Right lobe of liver (tissue), 6 donors: Measurements from ENCODE around the gene SETSIP. TPM values are rescaled to one million over a fixed set of nuclear protein-coding genes. Genes with fewer than 3 reads are reported as not detected.

ENCODE experiments used
- ATAC-seq, 4 donors: fragments of 200-7000 bp; cut with Tn5 transposase; one replicate each; pipeline ENCODE4 v1.9.1; 2020; ENCODE audit warnings: mild to moderate bottlenecking in 4 of 4, moderate library complexity in 4 of 4
- DNase-seq, 3 donors: peaks; one replicate each; pipeline ENCODE4 v3.0.0-alpha.2; 2020
- H3K27ac ChIP-seq, 3 donors: fragments of 200-600 bp; one replicate each; pipeline ENCODE4 v1.8.0; 2022
- H3K27me3 ChIP-seq, 2 donors: fragments of 200-600 bp; one replicate each; pipeline ENCODE4 v1.8.0; 2022
- H3K36me3 ChIP-seq, 4 donors: fragments of 200-600 bp; sonication (generic) in 1 of 4; one replicate each; pipeline versions ENCODE4 v1.5.1 to v1.8.0; 2017 to 2022; ENCODE audit warnings: control low read depth in 1 of 4
- H3K4me1 ChIP-seq, 4 donors: fragments of 200-600 bp; sonication (generic) in 1 of 4; one replicate each; pipeline versions ENCODE4 v1.5.1 to v1.8.0; 2017 to 2022; ENCODE audit warnings: control low read depth in 1 of 4
- H3K4me3 ChIP-seq, 3 donors: fragments of 200-600 bp; one replicate each; pipeline ENCODE4 v1.8.0; 2022
- H3K9me3 ChIP-seq, 4 donors: fragments of 200-600 bp; sonication (generic) in 1 of 4; one replicate each; pipeline versions ENCODE4 v1.5.1 to v1.8.0; 2017 to 2022; ENCODE audit warnings: control low read depth in 1 of 4
- CTCF ChIP-seq, 4 donors: fragments of 200-600 bp in 3 of 4; fragments of 450-650 bp in 1 of 4; IDR thresholded peaks; one replicate each; pipeline versions ENCODE4 v1.5.1 to v1.8.0; 2016 to 2022; ENCODE audit warnings: antibody characterized with exemption in 4 of 4, mild to moderate bottlenecking in 2 of 4
- POLR2A ChIP-seq: fragments of 450-650 bp; IDR thresholded peaks from one replicate; pipeline ENCODE4 v1.6.1; 2017; ENCODE audit warnings: antibody characterized with exemption, mild to moderate bottlenecking
- WGBS: methylation state at CpG from one replicate; pipeline ENCODE4 v1.1.6; 2018; ENCODE audit warnings: low coverage, low lambda C conversion rate; ENCODE audit not compliant: insufficient coverage; ENCODE audit errors: missing lambda C conversion rate; 5-methylcytosine and 5-hydroxymethylcytosine counted together
- intact Hi-C, 2 donors: fragments of 100-400 bp; cut with DNase I; formaldehyde crosslinking; loops; one replicate each; pipeline versions ENCODE4 v1.11.2 to v1.14.1; 2022
- total RNA-seq, 6 experiments: library from RNA; depleted of rRNA in 2 of 6; stranded (reverse); fragments of >200 nt in 2 of 6; fragmentation: NEBNext Ultra II Directional in 3 of 6; extraction: Animal tissue kit (Norgen Biotek cat#: 25700) in 3 of 6; gene quantifications; one replicate each; pipeline versions ENCODE4 v1.1.0 to v1.2.4, GENCODE V29; 2016 to 2023
- donor health status: DM: no; HTN: yes; CAD: no.
- donor health status: DM: no; HTN: no; CAD: no.
- donor health status: DM: no; HTN: no; CAD: no.
- donor health status: DM: no; HTN: yes; CAD: no.
- donor health status: DM: no; HTN: yes; CAD: no.

Gene SETSIP
- total RNA-seq, 6 experiments from 2014 or later = not detected

DNA sequence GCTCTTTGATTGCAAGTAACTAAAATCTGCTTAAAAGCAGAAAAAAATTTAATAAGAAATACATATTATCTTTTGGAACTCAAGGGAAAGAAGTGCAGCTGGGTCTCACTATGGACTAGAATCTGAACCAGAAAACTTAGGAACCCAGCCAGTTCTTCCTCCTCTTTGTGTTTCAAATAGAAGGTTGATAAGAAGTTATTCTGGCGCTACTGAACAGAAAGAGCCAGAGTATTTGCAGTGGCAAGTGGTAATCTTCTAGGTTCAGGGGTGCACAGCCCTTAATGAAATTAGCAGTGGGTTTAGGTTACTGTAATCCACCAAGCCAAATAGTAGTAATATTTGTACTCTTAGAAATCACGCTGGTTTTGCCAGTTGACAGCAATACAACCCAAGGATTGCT is 33.4 kb upstream of the SETSIP start:
- Histone ChIP-seq H3K9me3 (no peaks in the 10 kb centered on the region), H3K27ac (no peak overlapping the region), H3K36me3 (no peaks in the 10 kb centered on the region), H3K4me3 (no peak overlapping the region), H3K27me3 (no peaks in the 10 kb centered on the region), H3K4me1 (no peaks in the 10 kb centered on the region)
- TF ChIP-seq POLR2A = no peak
- no peak for TF ChIP-seq CTCF (IDR thresholded peaks at IDR 0.05)
- ATAC-seq = no peak
- DNase-seq = no peak
- 100% methylated on average over 1 of the region's 2 CpGs for whole genome bisulfite sequencing
- intact Hi-C loops = no loop called here

- peaks cover 0 to 7% (median 0%) of the 10 kb centered on the region in 4 donors for H3K36me3 ChIP-seq
- no peaks in the 10 kb centered on the region for H3K4me1 ChIP-seq
- no peaks in the 10 kb centered on the region for H3K27me3 ChIP-seq
- no peaks in the 10 kb centered on the region for H3K9me3 ChIP-seq
- H3K27ac ChIP-seq = no peak overlapping the region
- H3K4me3 ChIP-seq = no peak overlapping the region
- ATAC-seq (no peak), DNase-seq (no peak)
- 89% methylated on average over 3 of the region's 3 CpGs for WGBS
- TF ChIP-seq POLR2A (no peak), CTCF (IDR thresholded peaks at IDR 0.05) (no peak)
- intact Hi-C loops = no loop called here
These were observed 30.4 kb upstream of the SETSIP start for GRCh38 chr1:92105546-92106081.

DNA sequence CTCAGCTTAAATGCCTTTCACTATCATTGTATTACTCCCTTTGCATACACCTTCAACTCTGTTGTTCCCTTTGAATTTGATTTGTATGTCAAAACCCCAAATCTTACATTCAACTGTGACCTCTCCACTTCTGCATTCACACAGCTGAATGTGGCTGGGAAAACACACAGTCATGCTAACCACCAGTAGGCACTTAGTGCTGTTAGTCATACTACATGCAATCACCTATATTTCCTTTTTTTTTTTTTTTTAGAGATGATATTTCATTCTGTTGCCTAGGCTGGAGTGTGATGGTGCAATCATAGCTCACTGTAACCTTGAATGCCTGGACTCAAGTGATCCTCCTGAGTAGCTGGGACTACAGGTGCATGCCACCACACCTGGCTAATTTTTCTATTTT is 21.1 kb upstream of the SETSIP start:
- no peaks in the 10 kb centered on the region for H3K27me3 ChIP-seq
- no peaks in the 10 kb centered on the region for H3K4me1 ChIP-seq
- intact Hi-C loops = no loop called here
- H3K27ac ChIP-seq = no peak overlapping the region
- ATAC-seq (no peak), DNase-seq (no peak)
- no peak for TF ChIP-seq POLR2A
- H3K9me3 ChIP-seq = no peaks in the 10 kb centered on the region
- H3K36me3 ChIP-seq = no peaks in the 10 kb centered on the region
- no peak overlapping the region for H3K4me3 ChIP-seq

DNA sequence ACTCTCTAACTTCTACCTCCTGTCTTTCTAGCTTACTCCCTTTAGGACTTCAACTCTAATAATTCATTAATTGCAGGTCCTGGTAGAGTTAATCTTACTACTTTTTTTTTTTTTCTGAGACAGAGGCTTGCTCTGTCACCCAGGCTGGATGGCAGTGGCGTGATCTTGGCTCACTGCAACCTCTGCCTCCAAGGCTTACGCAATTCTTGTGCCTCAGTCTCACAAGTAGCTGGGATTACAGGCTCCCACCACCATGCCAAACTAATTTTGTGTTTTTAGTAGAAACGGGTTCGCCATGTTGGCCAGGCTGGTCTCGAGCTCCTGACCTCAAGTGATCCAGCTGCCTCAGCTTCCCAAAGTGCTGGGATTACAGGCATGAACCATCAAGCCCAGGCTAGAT is 20.7 kb upstream of the SETSIP start:
- intact Hi-C loops = no loop called here
- H3K36me3 ChIP-seq = no peaks in the 10 kb centered on the region
- TF ChIP-seq POLR2A = no peak
- no peak for TF ChIP-seq CTCF (IDR thresholded peaks at IDR 0.05)
- DNase-seq (no peak), ATAC-seq (no peak)
- no peaks in the 10 kb centered on the region for H3K4me1 ChIP-seq
- H3K4me3 ChIP-seq = no peak overlapping the region
- H3K27me3 ChIP-seq = no peaks in the 10 kb centered on the region
- no peaks in the 10 kb centered on the region for H3K9me3 ChIP-seq
- 92% methylated on average over 3 of the region's 5 CpGs for WGBS
- H3K27ac ChIP-seq = no peak overlapping the region

DNA sequence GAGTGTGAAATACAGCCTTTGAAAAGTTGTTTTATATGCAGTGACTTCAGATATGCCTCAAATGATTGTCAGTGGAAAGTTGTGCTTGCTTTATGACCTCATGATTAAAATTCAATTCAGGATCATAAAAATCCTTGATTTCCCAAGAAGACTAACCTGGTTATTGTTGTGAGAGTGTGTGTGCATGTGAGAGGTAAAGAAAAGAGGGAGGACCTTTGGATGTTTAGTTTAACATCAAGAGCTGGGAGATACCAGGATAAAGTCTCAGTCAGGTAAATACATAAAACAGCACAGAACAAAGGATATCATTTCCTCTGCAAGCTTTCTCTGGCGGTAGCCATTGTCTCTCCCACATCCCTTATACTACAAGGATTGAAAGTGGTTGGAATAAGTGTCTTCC is 19.4 kb upstream of the SETSIP start:
- Histone ChIP-seq H3K4me3 (no peak overlapping the region), H3K27ac (no peak overlapping the region), H3K36me3 (no peaks in the 10 kb centered on the region), H3K9me3 (no peaks in the 10 kb centered on the region), H3K4me1 (no peaks in the 10 kb centered on the region), H3K27me3 (no peaks in the 10 kb centered on the region)
- ATAC-seq (no peak), DNase-seq (no peak)
- 100% methylated on average over 1 of the region's 1 CpG for WGBS
- intact Hi-C loops = no loop called here
- no peak for TF ChIP-seq POLR2A
- TF ChIP-seq CTCF (IDR thresholded peaks at IDR 0.05) = no peak
